Panc1 (cell line): ENCODE data around the gene TPST2. TPM values are rescaled to one million over a fixed set of nuclear protein-coding genes. Genes with fewer than 3 reads are reported as not detected.

Experiments
- ATAC-seq: fragments of 200-7000 bp; cut with Tn5 transposase; 2 replicates; pipeline ENCODE4 v1.9.1; 2020; ENCODE audit warnings: mild to moderate bottlenecking, moderate library complexity
- BruUV-seq: library from RNA; stranded (reverse); fragments of 400-500 nt; replicated peaks from 2 replicates; lab custom pipeline; 2021; lab: Mats Ljungman, UMichigan
- CTCF ChIA-PET: fragments of 300-600 bp; sonication (Branson Sonifier 250); formaldehyde crosslinking; loops from one replicate; lab custom pipeline; 2022; ENCODE audit warnings: antibody characterized with exemption; lab: Charles Lee
- POLR2A ChIA-PET: fragments of 300-600 bp; sonication (Branson Sonifier 250); formaldehyde crosslinking; loops from one replicate; lab custom pipeline; 2022; ENCODE audit warnings: antibody characterized with exemption; lab: Charles Lee
- DNase-seq: peaks from one replicate; pipeline ENCODE4 v3.0.0-alpha.2; 2010; ENCODE audit warnings: low read depth, low spot score
- H3K27ac ChIP-seq: 2 replicates; pipeline ENCODE4 v1.5.1; 2011; ENCODE audit warnings: mild to moderate bottlenecking, low read length, inconsistent platforms
- H3K27me3 ChIP-seq: fragments of 200-500 bp; sonication (Bioruptor generic); 2 replicates; pipeline ENCODE4 v1.6.0; 2014; ENCODE audit warnings: low read length, inconsistent platforms; ENCODE audit not compliant: control insufficient read depth, insufficient read depth
- H3K36me3 ChIP-seq: fragments of 200-500 bp; sonication (Bioruptor generic); 2 replicates; pipeline ENCODE4 v1.5.1; 2014; ENCODE audit warnings: inconsistent platforms, mild to moderate bottlenecking, low read length, moderate library complexity; ENCODE audit not compliant: control insufficient read depth, insufficient read depth
- H3K4me1 ChIP-seq: 2 replicates; pipeline ENCODE4 v1.5.1; 2011; ENCODE audit warnings: inconsistent platforms, mild to moderate bottlenecking, low read length, moderate library complexity; ENCODE audit not compliant: control insufficient read depth, insufficient read depth
- H3K4me3 ChIP-seq, 2 experiments: 2 replicates each; pipeline ENCODE4 v1.5.1; 2011 to 2012; ENCODE audit warnings: low read depth in 2 of 2, low read length in 2 of 2, mild to moderate bottlenecking in 2 of 2, inconsistent platforms in 1 of 2, moderate library complexity in 1 of 2
- H3K9me3 ChIP-seq: fragments of 200-500 bp; sonication (Bioruptor generic); 2 replicates; pipeline ENCODE4 v1.5.1; 2014; ENCODE audit warnings: low read depth, mild to moderate bottlenecking, inconsistent platforms, low read length, moderate library complexity; ENCODE audit not compliant: control insufficient read depth, insufficient read depth
- CTCF ChIP-seq: fragments of 450-650 bp; IDR thresholded peaks from 2 replicates; pipeline ENCODE4 v1.5.1; 2017; ENCODE audit warnings: mild to moderate bottlenecking
- POLR2AphosphoS5 ChIP-seq: IDR thresholded peaks from 2 replicates; pipeline ENCODE4 v1.6.1; 2012; ENCODE audit warnings: mild to moderate bottlenecking, low read depth, low read length, moderate library complexity
- REST ChIP-seq, 2 experiments: IDR thresholded peaks; 2 replicates each; pipeline ENCODE4 v1.6.1; 2011 to 2012; ENCODE audit warnings: low read depth in 2 of 2, control low read depth in 1 of 2, low read length in 1 of 2, mild to moderate bottlenecking in 1 of 2, moderate library complexity in 1 of 2; ENCODE audit not compliant: insufficient read depth in 1 of 2
- SIN3A ChIP-seq: IDR thresholded peaks from 2 replicates; pipeline ENCODE4 v1.6.1; 2012; ENCODE audit warnings: low read depth, mild to moderate bottlenecking, low read length, moderate library complexity, borderline replicate concordance; ENCODE audit not compliant: insufficient read depth
- TCF7L2 ChIP-seq: IDR thresholded peaks from 2 replicates; pipeline ENCODE4 v1.6.1; 2011; ENCODE audit warnings: mild to moderate bottlenecking, low read depth, low read length, inconsistent platforms
- in situ Hi-C: cut with HindIII; loops from 2 replicates; pipeline ENCODE4 v1.10.0; 2016; ENCODE audit warnings: low sequenced_read_pairs, low pct_unique_long_range_greater_than_20kb
- intact Hi-C: fragments of 100-400 bp; cut with micrococcal nuclease; formaldehyde crosslinking; loops from one replicate; pipeline ENCODE4 v1.10.0; 2022; ENCODE audit not compliant: unreplicated experiment
- total RNA-seq: library from RNA; stranded (reverse); gene quantifications from one replicate; pipeline ENCODE4 v1.2.1, GENCODE V29; 2021; ENCODE audit not compliant: unreplicated experiment

The TPST2 gene
- total RNA-seq, 1 experiment from 2014 or later, result 7.1 TPM

- Histone ChIP-seq H3K4me1 (no peaks in the 10 kb centered on the region; the same call in 1 of the 2 replicates), H3K36me3 (no peaks in the 10 kb centered on the region; the same call in 1 of the 2 replicates), H3K4me3 (no peak overlapping the region), H3K27ac (no peak overlapping the region), H3K27me3 (no peaks in the 10 kb centered on the region), H3K9me3 (no peaks in the 10 kb centered on the region)
- TF ChIP-seq POLR2AphosphoS5 (no peak), SIN3A (no peak), REST (IDR thresholded peaks at IDR 0.05; ENCODE audit: insufficient read depth in 1 of 2, low read depth in 2 of 2, low read length in 1 of 2) (no peak), TCF7L2 (no peak), CTCF (no peak)
- DNase-seq (no peak), ATAC-seq (no peak)
- intact Hi-C loops, result no loop called here
- TSS peak; percentile 76 for BruUV-seq
- in situ Hi-C loops, result no loop called here
- ChIA-PET CTCF (no interaction called here), POLR2A (no interaction called here)
Measured at GRCh38 chr22:26587991-26588613, 1.8 kb downstream of the TPST2 start.

GRCh38 chr22:26586556-26587325, 3.2 kb downstream of the TPST2 start:
- no peaks in the 10 kb centered on the region for H3K27me3 ChIP-seq
- ChIA-PET POLR2A (no interaction called here), CTCF (no interaction called here)
- TF ChIP-seq SIN3A (no peak), TCF7L2 (no peak), POLR2AphosphoS5 (no peak), CTCF (no peak), REST (IDR thresholded peaks at IDR 0.05; ENCODE audit: insufficient read depth in 1 of 2, low read depth in 2 of 2, low read length in 1 of 2) (no peak)
- no peak for ATAC-seq
- no peak overlapping the region for H3K27ac ChIP-seq
- no peak for DNase-seq
- no TSS peak for BruUV-seq
- intact Hi-C loops (no loop called here), in situ Hi-C loops (no loop called here)
- no peaks in the 10 kb centered on the region; the same call in 1 of the 2 replicates for H3K4me1 ChIP-seq
- H3K36me3 ChIP-seq, result no peaks in the 10 kb centered on the region; the same call in 1 of the 2 replicates
- no peak overlapping the region for H3K4me3 ChIP-seq
- no peaks in the 10 kb centered on the region for H3K9me3 ChIP-seq
